Stimulated activated CD4-positive, alpha-beta T cell treated with anti-CD3 and anti-CD28 coated beads, TNF-alpha, amount 100 ng/mL, for 4 hours (primary cell): Measurements from ENCODE around the gene MIPOL1.
"Not testable (repeated sequence)": the region's sequence is repeated elsewhere in the genome, so short reads cannot be mapped to it uniquely, and the experiment has no call there.

Experiments used
- DNase-seq, 3 experiments: peaks; one replicate each; pipeline ENCODE4 v3.0.0-alpha.2; 2020; ENCODE audit warnings: low read depth in 3 of 3

The MIPOL1 gene, protein sequence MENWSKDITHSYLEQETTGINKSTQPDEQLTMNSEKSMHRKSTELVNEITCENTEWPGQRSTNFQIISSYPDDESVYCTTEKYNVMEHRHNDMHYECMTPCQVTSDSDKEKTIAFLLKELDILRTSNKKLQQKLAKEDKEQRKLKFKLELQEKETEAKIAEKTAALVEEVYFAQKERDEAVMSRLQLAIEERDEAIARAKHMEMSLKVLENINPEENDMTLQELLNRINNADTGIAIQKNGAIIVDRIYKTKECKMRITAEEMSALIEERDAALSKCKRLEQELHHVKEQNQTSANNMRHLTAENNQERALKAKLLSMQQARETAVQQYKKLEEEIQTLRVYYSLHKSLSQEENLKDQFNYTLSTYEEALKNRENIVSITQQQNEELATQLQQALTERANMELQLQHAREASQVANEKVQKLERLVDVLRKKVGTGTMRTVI

DNA sequence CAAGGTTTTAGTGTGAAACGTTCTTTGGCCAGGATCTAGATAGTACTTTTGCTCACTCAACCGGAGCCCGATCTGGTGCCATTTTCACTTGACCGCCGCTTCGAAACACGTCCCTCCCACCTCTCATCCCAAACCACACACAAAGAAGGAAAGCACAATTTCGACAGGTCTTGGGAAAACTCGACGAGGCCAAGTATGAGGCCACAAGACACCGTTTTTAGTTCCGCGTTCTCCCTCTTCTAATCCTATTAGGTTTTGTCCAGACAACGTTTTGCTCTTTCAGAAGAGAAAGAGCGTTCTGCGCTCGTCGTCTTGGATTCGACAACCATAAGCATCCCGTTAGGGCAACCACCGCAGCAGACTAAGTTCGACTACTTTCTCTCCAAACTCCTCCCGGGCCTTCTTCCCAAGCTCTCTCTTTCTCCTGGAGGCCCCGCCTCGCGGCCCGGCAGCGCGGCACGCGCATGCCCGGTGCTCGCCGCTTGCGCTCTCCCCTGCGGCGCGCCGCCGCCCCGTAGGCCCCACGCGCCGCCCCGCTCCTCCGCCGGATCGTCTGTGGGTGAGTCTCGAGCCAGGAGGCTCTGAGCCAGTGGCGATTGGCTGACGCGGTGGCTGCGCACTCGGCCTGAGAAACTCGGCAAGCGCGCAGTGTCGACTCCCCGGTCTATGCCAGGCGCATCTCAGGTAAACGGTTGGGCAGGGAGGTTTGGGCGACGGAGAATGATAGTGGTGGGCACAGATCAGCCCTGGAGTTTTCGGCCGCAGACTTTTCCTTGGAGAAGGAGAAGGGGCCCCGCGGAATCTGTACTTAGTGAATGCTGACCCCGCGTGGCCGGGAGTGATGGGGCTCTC, at the start of gene MIPOL1:
Gene MIPOL1 (plus strand): TSS at position 517 of the 852 bp plus-strand sequence. CDS start 49,952 bp downstream, outside the sequence.
- DNase-seq: peak in 1 of 3 experiments; percentile 2

DNA sequence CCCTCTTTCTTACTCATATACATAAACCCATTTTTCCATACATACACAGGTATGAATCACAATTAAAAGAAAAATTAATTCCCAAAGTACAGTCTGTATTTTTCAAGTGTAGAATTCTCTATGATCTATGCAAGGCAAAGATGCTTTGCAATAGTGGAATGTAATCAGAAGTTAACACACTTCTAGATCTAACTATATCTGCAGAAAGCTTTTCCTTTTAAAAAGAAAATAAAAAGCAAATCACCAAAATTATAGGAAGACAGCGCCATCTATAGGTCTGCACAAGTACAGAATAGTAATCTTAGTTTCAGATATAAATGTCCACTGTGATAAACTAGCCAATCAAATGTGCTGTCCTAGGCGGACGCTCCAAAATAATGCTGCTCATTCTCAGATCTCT, 47.3 kb upstream of the MIPOL1 start:
- DNase-seq: no peak

DNA sequence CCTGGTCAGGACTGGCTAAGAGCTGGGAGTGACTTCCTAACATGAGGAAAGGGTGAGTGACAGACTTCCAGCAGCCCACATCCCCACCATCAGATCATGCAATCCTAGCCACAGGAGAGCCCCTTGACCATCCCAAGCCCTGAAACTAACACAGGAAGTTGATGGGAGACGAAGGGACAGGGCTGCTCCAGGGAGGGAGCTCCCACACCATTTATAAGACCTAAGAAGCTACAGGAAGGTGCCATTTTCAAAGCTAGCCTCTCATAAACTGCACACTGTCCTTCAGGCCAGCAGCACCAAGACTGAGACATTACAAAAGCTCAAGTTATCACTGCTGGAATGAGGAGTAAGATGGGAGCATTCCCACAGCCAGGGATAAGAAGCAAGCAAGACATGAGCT, 44.7 kb upstream of the MIPOL1 start:
- no peak for DNase-seq

DNA sequence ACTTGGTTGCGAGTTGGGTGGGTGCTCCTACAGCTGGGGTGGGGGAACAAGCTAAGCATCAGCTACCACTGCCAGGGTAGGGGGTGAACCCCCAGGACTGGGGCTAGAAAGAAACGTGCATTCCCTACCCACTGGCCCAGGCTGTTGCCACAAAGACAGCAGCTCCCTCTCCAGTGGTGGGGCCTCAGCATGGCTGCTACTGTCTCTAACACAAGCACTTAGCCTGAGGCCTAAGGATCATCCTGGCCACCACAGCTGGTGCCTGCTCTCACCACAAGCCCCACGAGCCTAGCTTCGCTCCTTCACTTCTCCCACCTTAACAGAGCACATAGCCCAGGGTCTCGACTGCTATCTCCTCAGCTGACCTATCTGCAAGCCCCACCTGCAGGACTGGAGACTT, 44.3 kb upstream of the MIPOL1 start:
- no peak for DNase-seq

DNA sequence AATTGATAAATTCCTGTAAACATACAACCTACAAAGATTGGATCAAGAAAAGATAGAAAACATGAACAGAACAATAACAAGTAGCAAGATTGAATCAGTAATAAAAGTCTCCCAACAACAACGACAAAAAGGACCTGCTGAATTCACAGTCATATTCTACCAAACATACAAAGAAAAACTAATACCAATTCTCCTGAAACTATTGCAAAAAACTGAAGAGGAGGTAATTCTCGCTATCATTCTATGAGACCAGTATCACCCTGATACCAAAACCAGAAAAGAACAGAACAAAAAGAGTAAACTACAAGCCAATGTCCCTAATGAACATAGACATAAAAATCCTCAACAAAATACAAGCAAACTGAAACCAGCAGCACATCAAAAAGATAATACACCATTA, 39.8 kb upstream of the MIPOL1 start:
- DNase-seq: no peak

DNA sequence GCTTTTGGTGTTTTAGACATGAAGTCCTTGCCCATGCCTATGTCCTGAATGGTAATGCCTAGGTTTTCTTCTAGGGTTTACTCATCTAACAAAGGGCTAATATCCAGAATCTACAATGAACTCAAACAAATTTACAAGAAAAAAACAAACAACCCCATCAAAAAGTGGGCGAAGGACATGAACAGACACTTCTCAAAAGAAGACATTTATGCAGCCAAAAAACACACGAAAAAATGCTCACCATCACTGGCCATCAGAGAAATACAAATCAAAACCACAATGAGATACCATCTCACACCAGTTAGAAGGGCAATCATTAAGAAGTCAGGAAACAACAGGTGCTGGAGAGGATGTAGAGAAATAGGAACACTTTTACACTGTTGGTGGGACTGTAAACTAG, 35.4 kb upstream of the MIPOL1 start:
- not testable (repeated sequence) for DNase-seq

DNA sequence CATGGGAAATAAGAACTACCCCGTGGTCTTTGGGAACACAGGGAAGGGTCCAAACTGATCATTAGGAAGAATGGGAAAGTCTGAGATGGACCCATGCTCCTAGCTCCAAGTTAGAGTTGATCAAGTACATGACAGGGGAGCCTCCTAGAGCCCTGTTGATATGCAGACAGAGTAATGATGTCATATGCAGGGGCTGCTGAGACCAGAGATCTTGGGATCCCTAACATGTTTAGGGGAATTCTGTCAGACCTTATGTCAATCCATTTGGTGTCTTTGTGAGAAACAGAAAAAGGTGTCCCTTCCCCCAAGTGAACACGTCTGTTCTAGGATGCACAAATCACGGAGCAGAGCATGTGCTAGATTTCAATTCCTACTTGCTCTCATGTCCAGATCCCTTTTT, 31.9 kb upstream of the MIPOL1 start:
- no peak for DNase-seq

DNA sequence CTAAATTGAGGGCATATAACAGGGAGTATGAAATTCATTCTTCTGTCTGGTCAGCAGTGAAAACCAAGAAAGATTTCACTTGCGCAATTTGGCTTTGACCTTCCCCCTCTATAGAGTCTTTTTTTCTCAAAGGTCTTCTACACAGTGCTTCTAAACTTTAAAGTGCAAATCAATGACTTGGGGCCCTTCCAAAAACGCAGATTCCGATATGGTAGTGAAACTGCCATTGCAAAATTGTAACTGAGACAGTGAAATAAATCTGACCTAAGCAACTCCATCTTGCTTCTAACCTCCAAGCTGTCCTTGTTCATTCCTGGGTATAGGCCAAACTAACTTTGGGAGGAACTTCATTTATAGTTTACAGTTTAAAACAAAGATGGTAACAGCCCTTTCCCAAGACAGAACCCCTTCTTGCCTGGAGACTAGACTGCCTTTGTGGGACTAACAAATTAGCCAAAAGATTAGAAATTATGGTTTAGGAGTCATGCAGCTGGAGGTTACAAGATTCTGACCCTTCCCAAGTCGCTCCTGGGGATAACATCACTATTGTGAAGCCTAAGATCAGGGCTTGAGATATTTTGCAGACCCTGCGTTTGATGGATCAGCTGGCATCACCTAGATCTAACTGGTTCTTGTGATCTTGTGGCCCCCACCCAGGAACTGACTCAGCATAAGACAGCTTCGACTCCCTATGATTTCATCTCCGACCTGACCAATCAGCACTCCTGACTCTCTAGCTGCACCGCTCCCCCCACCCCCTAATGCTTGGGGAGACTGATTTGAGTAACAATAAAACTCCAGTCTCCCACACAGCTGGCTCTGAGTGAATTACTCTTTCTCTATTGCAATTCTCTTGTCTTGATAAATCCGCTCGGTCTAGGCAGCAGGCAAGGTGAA, 30.3 kb upstream of the MIPOL1 start:
- DNase-seq: no peak

DNA sequence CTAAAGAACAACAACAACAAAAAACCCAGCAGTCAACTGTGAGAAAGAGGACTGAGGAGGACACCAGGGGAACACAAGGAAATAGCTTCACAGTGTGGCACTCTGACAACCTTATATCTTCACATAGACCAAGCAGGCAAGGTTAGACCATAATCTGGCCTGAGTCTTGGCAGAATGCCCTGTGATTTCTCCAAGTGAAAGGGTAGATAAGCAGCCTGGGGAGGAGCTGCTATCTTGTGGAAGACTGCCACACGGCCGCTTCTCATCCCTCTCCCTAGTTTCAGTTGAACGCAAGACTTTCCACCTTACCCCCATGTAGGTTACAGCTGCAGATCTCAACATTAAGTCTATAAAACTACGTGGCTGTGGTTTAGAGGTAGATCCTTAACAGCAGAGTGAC, 29.0 kb upstream of the MIPOL1 start:
- DNase-seq: no peak

DNA sequence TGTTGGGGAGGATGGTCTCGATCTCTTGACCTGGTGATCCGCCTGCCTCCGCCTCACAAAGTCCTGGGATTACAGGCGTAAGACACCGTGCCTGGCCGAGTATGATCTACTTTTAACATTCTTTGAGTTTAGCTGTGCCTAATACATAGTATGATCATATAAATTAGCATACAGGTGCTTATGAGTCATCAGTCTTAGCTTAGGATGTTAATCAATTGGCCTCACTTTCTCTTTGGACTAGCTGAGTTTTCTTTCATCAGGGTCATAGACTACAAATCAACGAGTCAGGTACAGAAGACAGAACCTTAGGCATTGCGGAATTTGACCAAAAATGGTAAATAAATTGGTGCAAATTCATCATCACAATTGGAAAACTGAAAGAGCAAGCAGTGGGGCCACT, 27.5 kb upstream of the MIPOL1 start:
- DNase-seq: no peak

DNA sequence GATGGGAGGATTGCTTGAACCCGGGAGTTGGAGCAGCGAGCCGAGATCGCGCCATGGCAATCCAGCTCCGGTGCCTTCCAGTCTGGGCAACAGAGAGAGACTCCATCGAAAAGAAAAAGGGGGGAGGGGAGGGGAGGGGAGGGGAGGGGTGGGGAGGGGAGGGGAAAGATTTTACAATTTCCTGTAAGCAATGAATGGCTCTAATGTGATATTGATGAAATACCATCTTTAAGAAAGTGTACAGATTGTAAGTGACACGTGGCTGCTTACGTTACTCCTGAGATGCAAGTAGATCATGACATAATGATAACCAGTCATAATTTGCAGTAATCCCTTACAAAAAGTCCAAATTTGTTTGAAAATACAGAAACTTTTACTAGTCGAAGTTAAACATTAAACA, 26.7 kb upstream of the MIPOL1 start:
- no peak for DNase-seq

DNA sequence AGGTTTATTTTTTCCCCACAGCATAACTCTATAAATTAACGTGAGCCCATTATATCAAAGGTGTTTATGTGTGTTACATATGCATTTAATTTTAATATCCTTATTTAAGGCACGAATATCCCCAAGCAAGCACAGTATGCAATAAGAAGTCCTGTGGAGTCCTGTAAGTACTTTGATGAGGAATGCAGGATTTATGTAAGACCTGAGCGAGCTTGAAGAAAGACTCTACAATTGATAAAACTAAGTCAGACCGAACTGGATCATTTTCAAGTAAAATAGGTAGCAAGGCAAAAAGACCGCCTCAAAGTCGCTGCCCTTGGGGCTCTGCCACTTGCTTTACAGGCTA, 26.1 kb upstream of the MIPOL1 start:
- no peak for DNase-seq

DNA sequence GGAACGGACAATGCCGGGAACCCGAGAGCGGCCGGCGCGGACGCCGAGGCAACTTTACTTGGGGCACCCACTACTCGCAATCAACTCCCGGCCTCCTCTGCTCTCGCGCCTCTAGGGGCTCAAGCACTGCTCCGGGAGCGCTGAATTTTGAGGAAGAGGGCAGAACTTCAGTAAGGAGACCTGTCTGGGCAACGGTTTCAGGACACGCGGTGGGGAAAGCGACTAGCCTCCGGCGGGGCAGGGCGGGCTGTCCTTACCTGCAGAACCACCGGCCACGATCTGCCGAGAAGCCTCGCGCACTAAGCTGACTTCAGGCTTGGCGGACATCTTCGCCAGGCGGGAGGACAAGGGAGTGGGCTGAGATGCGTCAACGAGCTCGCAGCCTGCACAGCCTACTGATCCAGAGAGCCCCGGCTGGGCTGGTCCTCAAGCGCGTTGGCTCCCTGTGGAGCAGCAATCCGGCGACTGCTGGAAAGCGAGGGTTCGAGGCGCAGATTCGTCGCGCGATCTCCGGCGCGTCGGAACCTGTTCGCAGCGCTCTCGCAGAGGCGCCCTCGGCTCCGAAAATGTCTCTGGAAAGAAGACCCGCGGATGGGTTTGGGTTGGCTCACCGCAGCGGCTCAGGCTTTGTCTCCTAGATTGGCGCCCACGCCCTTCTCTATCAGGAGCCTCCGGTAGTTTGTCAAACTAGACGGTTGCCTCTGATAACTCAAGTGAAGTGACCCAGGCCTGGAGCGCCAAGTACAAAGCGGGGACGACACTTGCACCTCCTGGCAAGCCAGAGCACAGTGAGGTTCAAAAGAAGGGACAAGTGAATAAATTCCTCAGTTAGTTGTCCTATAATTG, 25.5 kb upstream of the MIPOL1 start, which contains the start of gene SLC25A21:
Gene SLC25A21 (minus strand): TSS at position 583 of the 846 bp plus-strand sequence.
- DNase-seq: peak in 1 of 3 experiments; percentile 2

DNA sequence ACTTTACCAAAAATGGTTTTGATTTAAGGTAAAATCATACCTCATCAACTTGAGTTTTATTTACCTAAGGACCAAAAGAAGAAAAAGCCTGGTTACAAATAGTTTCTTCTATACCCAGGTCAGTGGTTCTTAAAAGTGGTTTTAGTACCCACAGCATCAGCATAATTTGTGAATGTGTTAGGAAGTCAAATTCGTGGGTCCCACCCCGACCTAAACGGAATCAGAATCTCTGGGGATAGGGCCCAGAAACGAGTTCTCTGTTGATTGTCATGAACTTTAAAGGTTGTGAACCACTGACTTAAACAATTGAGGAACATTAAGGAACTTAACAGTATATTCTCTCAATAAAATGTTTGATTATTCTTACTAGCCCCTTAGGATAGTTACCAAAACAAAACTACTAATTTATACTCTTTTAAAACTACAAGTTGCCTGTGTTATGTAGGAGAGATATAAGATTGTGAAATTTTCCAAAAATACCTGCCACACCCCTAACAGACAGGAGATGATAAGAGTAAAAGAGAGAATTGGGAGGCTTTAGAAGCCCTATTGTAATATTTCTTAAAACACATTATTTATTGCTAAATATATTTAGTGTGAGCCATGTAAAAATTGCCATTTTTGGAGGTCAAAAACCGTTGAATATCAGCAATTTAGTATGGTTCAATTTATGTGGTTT, 24.7 kb upstream of the MIPOL1 start:
- no peak for DNase-seq

DNA sequence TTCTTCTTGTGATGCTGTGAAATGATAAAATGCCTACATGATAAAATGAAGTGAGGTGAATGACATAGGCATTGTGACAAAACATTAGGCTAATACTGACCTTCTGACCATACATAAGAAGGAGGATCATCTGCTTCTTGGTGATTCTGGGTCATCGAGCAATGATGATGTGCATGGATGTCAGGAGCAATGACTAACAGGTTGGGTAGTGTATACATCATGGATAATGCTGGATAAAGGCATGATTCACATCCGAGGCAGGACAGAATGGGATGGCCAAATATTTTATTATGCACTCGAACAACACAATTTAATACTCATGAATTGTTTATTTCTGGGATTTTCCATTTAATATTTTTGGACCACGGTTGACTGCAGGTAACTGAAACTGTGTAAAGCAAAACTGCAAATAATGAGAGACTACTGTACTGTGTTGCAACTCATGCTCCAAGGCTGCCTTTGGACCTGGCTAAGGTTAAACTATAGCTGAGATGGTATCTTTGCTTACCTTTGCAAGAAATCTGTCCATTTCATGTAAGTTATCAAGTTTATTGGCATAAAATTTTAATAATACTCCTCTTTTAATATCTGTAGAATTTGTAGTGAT, 17.7 kb upstream of the MIPOL1 start:
- no peak for DNase-seq

DNA sequence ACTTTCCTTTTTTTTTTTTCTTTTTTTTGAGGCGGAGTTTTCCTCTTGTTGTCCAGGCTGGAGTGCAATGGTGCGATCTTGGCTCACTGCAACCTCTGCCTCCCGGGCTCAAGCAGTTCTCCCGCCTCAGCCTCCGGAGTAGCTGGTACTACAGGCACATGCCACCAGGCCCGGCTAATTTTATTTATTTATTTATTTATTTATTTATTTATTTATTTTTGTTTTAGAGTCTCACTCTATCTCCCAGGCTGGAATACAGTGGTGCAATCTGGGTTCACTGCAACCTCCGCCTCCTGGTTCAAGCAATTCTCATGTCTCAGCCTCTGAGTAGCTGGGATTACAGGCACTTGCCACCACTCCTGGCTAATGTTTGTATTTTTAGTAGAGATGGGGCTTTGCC, 16.9 kb upstream of the MIPOL1 start:
- DNase-seq: not testable (repeated sequence)

DNA sequence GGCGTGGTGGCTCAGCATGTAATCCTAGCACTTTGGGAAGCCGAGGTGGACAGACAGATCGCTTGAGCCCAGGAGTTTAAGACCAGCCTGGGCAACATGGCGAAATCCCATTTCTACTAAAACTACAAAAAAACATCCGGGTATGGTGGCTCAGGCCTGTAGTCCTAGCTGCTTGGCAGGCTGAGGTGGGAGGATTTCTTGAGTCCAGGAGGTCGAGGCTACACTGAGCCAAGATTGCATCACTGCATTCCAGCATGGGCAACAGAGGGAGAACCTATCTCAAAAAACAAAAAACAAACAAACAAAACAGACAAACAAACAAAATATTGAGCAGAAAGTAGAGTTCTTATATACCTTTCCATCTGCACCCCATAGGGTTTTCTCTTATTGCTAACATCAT, 16.3 kb upstream of the MIPOL1 start:
- no peak for DNase-seq

DNA sequence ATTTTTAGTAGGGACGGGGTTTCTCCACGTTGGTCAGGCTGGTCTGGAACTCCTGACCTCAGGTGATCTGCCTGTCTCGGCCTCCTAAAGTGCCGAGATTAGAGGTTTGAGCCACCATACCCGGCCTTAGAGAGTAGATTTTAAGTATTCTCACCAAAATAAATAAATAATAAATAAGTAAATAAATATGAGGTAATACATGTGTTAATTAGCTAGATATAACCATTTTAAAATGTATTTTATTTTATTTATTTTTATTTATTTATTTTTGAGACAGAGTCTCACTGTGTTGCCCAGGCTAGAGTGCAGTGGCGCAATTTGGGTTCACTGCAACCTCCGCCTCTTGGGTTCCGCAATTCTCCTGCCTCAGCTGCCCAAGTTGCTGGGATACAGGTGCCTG, 13.2 kb upstream of the MIPOL1 start:
- DNase-seq: not testable (repeated sequence)

DNA sequence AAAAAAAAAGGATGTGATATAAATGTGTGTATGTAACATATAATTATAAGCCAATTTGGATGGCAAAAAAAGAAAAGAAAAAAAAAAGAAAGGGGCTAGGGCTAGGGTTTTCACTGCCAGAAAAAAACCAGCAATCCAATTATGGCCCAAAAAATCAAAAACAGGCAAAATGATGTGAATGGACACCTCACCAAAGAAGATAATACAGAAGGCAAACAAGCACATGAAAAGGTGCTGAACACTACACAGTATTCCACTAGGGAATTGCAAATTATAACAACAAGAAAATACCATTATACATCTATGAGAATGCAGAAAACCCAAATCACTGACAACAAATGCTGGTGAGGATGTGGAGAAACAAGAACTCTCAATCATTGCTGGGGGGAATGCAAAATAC, 12.1 kb upstream of the MIPOL1 start:
- no peak for DNase-seq

DNA sequence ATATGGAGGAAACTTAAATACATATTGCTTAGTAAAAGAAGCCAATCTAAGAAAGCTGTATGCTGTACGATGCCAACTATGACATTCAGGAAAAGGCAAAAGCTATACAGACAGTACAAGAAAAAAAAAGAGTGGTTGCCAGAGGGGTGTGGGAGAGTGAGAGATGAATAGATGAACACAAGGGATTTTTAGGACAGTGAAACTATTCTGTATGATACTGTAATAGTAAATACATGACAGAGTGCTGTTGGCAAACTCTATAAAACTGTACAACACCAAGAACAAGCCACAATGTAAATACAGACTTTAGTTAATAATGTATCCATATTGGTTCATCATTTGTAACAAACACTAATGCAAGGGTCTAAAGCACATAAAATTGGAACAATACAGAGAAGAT, 10.9 kb upstream of the MIPOL1 start:
- DNase-seq: no peak
